ENCODE results near the gene TMEM114. TPM values are rescaled to one million over a fixed set of nuclear protein-coding genes. Genes with fewer than 3 reads are reported as not detected.

Gene TMEM114
- total RNA-seq, 4 donors from 2014 or later: not detected

GRCh38 chr16:8565498-8565897 is 24.8 kb downstream of the TMEM114 start:
- no peak for TF ChIP-seq CTCF (IDR thresholded peaks at IDR 0.05; ENCODE audit: low read depth)

GRCh38 chr16:8564934-8565345 is 25.4 kb downstream of the TMEM114 start:
- no peak for TF ChIP-seq CTCF (IDR thresholded peaks at IDR 0.05; ENCODE audit: low read depth)

- no peak for TF ChIP-seq CTCF (IDR thresholded peaks at IDR 0.05; ENCODE audit: low read depth)
Measured at GRCh38 chr16:8561496-8561895, 28.8 kb downstream of the TMEM114 start.

- TF ChIP-seq CTCF (IDR thresholded peaks at IDR 0.05; ENCODE audit: low read depth): no peak
Measured at GRCh38 chr16:8555400-8555799, 34.9 kb downstream of the TMEM114 start.

GRCh38 chr16:8554881-8555280 is 35.4 kb downstream of the TMEM114 start:
- no peak for TF ChIP-seq CTCF (IDR thresholded peaks at IDR 0.05; ENCODE audit: low read depth)

- no peak for TF ChIP-seq CTCF (IDR thresholded peaks at IDR 0.05; ENCODE audit: low read depth)
Measured at GRCh38 chr16:8554022-8554421, 36.3 kb downstream of the TMEM114 start.

- TF ChIP-seq CTCF (IDR thresholded peaks at IDR 0.05; ENCODE audit: low read depth): no peak
Measured at GRCh38 chr16:8552487-8553221, 37.7 kb downstream of the TMEM114 start.
